Superior temporal gyrus (tissue), 1 donor: ENCODE results near the gene KIRREL3.

Source experiments
- DNase-seq: peaks from one replicate; pipeline ENCODE4 v3.0.0-alpha.2; 2016; ENCODE audit errors: extremely low spot score

The KIRREL3 gene

DNA sequence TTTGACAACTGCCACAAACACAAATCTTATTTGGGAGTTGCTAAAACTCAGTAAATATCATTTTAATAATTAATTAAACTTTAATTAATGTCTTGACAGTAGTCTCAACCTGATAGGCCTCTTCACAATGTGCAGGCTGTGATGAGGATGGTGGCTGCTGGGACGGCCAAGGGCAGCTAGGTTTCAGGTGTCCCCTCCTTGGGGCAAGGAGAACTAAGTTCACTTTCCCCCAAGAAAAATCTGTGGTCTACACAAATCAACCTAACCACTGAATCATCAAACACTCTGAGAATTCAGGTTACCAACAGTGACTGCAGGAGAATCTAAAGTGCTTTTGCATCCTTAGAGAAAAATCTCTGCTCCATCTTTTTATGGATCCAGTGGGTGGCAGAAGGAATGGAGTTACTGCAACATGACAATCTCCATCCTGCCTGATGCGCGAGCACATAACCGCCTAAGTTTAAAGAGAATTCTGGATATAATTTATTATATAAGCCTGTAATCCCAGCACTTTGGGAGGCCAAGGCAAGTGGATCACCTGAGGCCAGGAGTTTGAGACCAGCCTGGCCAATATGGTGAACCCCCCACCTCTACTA lies 289.7 kb downstream of the KIRREL3 start:
- DNase-seq: no peak

DNA sequence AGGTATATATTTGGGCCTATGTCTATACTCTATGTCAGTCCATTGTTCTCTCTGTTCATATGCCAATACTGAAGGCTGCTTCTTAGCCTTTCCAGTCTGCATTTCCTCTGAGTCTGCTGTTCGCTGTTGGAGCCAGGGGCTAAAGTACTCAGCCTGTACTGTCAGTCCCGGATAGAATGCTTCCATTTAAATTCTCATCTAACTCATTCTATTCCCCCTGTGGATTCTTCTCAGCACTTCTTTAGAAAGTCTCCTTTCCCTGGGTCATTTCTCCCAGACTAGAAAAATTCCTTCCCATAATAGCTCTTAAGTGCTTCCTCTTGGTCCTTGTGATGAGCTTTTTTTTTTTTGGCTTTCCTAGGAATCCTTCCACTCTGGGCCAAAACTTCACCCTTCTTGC lies 293.1 kb downstream of the KIRREL3 start:
- no peak for DNase-seq

DNA sequence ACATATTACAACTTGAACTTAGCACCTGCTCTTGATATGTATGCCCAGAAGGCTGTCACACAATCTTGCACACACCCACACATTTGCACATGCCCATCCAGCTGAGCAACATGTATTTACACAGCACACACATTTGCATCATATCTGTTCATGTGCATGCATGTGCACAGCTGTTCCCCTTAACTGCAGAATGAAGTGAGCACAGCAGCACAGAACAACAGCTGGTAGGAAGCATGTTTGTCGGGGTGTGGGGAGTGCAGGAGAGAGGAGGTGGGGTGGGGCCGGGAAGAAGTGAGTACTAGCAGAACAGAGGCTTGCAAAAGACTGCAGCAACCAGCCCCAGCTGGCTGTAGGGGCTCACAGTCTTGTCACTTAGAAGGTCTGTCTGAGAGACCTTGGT lies 296.5 kb downstream of the KIRREL3 start:
- DNase-seq: no peak

- DNase-seq: no peak
These were observed 296.9 kb downstream of the KIRREL3 start for GRCh38 chr11:126703662-126704061.

DNA sequence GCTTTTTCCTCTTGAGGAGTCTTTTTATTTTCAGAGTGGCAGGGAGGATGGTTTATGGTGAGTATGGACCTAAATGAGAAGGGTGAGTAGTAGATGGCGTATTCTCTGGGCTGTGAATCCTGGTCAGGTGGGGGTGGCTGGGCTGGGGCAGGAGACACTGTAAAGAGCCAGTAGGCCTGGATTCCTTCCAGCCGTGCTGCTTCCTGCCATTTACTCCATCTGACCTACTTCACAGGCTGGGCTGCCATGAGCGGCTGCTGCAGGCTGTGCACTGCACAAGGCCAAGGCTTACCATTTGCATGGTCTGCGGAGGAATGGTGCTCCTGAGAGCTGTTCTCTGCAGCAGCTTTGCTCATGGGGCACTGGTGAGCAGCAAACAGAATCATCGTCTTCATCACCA lies 297.6 kb downstream of the KIRREL3 start:
- no peak for DNase-seq

GRCh38 chr11:126702165-126702720 lies 298.3 kb downstream of the KIRREL3 start:
- DNase-seq: no peak

GRCh38 chr11:126701520-126701897 lies 299.1 kb downstream of the KIRREL3 start:
- no peak for DNase-seq

- DNase-seq: peak; percentile 76
These were observed 299.6 kb downstream of the KIRREL3 start for GRCh38 chr11:126700768-126701519.

DNA sequence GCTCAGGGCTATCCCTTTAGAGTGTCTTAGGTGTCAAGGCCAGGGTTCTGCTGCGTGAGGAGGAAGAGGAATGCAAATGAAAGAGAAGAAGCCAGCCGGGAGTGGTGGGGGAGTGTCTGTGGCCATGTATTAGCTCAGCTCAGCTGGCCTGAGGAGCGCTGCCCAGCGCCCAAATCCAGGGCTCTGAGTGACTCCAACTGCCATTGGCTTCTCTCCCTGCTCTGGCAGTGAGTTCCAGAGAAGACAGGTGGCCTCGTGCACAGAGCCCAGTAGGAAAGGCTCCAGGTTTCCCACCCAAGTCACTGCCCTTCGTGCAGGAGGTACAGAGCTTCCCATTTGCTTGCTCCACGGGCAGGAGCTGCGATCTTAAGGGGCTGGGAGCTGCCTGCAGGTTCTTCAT lies 302.0 kb downstream of the KIRREL3 start:
- no peak for DNase-seq

DNA sequence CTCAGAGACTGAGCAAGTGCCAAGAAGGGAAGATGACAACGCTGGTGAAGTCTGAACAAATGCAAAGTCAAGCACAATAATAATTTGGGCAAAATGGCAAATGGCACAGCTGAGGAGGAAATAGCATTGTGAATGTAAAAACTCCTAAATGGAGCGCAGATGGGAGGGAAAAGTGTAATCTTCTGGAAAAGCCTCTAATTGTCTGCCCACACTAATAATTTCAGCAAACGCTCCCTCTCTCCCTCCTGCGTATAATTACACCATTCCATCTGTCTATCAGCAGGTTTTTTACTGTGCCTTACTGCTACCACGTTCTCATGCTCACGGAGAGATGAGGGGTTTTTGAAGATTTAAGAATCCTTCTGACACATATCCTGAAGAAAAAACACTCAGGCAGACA lies 302.6 kb downstream of the KIRREL3 start:
- no peak for DNase-seq

DNA sequence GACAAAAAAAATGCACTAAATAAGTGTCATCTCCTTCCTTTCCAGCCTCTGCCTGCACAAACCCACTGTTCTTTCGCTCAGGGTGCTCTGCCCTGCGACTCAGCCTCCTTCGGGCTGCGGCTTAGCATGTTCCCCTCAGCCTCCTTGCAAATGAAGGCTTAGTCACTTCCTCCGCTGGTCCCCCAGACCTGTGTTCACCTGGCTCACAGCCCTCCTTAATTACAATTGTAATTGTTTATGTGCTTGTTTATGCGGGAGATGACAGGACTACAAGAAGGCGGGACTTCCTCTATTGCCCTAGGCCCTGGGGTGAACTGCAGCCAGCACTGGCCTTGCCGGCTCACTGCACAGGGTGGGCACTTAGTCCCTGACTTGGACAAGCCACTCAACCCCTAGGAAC lies 303.6 kb downstream of the KIRREL3 start:
- DNase-seq: no peak

GRCh38 chr11:126695293-126695692 lies 305.3 kb downstream of the KIRREL3 start:
- DNase-seq: no peak

- DNase-seq: no peak
These were observed 306.4 kb downstream of the KIRREL3 start for GRCh38 chr11:126694065-126694625.

- DNase-seq: no peak
These were observed 313.1 kb downstream of the KIRREL3 start for GRCh38 chr11:126687477-126687876.

DNA sequence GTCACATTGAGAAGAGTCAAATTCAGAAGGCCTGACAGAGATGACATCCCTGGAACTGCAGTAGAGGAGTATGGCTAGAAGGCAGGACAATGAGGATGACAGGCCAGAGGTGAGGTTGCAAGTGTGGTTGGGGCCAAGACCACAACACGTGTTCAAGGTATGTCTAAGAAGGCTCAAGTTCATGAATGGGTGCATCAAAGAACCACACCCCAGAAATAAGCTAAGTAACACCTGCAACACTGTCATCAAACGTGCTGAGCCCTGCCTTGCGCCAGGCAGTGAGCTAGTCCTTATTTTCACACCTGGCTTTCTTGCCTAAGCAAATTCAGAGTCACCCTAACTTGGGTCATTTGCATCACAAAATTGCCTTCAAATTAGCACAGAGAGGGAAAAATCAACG lies 313.6 kb downstream of the KIRREL3 start:
- no peak for DNase-seq

GRCh38 chr11:126683766-126684728 lies 316.5 kb downstream of the KIRREL3 start:
- no peak for DNase-seq

- no peak for DNase-seq
These were observed 318.0 kb downstream of the KIRREL3 start for GRCh38 chr11:126682590-126682989.

DNA sequence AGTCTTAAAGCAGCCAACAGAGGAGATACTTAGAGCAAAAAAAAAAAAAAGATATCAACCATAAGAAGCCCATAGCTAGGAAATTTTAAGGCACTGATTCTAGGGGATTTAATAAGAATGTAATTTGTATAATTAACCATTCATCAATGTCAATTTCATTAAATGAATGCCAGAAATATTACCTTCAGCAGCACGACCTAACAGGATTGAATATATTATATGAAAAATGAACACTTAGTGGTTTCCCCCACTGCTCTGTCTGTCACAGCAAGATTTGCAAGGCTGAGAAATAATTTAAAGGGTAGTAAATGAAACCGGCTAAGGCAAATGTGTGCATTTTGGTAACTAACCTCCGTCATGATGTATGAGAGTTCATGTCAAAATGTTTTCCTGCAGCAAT lies 319.9 kb downstream of the KIRREL3 start:
- DNase-seq: no peak

DNA sequence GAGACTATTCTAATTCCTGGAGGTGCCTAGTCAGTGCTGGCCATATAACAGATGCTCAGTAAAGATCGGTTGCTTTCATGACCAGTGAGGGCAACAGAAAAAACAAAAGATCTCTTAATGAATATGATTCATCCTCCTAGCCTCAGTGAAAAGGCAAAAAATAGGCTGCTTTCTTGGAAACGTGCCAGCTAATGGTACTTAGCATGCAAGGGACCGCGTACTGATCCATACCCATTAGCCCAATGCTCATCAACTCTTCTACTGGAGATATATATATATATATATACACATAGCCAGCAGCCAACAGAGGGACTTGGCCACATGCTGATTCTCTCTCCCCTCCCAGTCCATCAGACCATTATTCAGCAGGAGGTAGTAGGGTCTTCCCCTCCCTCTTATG lies 320.4 kb downstream of the KIRREL3 start:
- DNase-seq: peak; percentile 53

- DNase-seq: no peak
These were observed 321.5 kb downstream of the KIRREL3 start for GRCh38 chr11:126679033-126679432.

GRCh38 chr11:126676536-126676935 lies 324.0 kb downstream of the KIRREL3 start:
- DNase-seq: no peak

- no peak for DNase-seq
These were observed 327.3 kb downstream of the KIRREL3 start for GRCh38 chr11:126673319-126673718.
